GM19395 (cell line): ENCODE measurements around the gene NDRG3.
A peak's percentile ranks its signal among the peaks of the same experiment; 100 is the strongest.

Source experiments
- ATAC-seq: cut with Tn5 transposase; IDR thresholded peaks from one replicate; pipeline ENCODE4 v1.9.1; 2021; ENCODE audit warnings: mild to moderate bottlenecking, moderate library complexity; ENCODE audit not compliant: unreplicated experiment

The NDRG3 gene

GRCh38 chr20:36761125-36761524, 15.2 kb upstream of the NDRG3 start:
- ATAC-seq = no peak

- no peak for ATAC-seq
Measured at GRCh38 chr20:36760647-36761046, 14.8 kb upstream of the NDRG3 start.

- no peak for ATAC-seq
Measured at GRCh38 chr20:36758276-36758675, 12.4 kb upstream of the NDRG3 start.

GRCh38 chr20:36756496-36756895, 10.6 kb upstream of the NDRG3 start:
- ATAC-seq = no peak

- no peak for ATAC-seq
Measured at GRCh38 chr20:36754656-36755222, 8.8 kb upstream of the NDRG3 start.

- no peak for ATAC-seq
Measured at GRCh38 chr20:36752582-36752981, 6.7 kb upstream of the NDRG3 start.

GRCh38 chr20:36745234-36745926, 510 bp downstream of the NDRG3 start:
- ATAC-seq = peak; percentile 40

GRCh38 chr20:36744764-36745191, 1.1 kb downstream of the NDRG3 start:
- ATAC-seq = no peak

DNA sequence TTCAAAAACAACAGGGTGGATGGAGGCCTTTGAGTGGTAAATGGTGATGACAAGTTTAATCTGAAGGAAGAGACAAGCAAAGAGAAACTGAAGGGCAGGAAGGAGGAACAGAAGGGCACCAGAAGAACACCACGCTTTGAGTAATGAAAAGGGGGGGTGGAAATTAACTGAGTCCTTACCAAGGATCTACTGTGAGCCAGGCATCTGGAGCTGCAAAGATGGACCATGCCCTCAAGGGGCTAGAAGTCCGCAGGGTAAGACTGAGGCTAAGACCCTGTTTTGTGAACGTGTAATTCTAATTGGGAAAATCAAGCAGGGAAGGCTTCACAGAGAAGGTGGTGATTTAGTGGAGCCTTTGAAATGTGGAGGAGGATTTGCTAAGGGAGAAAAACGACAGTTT, 1.6 kb downstream of the NDRG3 start:
- ATAC-seq = no peak

DNA sequence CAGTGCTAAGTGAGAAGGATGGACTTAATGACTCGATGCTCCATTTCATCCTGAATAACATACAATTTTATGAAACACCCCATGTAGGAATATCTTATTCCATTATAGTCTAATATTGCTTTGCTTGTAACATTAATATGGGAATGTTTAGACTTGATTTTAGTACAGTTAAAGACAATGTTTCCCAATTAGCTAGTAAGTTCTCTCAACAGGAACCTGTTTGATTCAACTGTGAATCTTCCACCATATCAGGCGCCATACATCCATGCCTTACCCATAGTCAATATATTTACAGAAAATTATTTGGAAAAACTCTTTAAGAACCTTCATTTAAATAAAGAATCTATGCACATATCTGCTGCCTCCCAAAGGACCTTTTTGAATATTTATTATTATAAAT, 3.3 kb downstream of the NDRG3 start:
- no peak for ATAC-seq

DNA sequence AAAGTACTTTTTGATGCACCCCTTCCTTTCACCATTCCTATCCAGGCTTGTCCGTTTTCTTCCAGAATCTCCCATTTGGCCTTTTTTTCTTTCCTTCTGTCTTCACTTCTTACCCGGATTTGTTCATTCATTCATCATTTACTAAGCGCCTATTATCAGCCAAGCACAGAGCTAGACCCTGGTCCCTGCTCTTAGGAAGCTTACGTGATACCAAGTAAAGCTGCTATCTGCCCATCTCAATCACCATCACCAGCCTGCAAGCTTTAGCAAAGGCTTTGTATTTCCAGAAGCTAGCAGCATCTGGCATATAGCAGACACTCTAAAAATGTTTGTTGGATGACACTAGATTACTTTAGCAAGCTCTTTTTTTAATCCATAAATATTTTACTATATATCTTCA, 4.8 kb downstream of the NDRG3 start:
- ATAC-seq = no peak

DNA sequence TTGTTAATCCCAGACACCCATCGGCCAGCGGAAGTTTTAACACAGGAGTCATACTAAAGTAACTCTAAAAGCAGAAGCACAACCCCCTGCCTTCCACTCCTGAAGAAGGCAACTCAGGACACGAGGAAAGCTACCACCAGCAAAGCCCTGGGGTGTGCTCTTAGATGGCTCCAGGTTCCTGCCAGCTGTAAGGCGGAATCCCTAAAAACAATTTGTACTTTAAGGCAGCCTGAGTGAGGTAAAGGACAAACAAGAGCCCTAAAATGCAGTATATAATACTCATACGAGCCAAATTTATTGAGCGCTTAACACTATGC, 8.7 kb downstream of the NDRG3 start:
- ATAC-seq = no peak

- ATAC-seq = no peak
Measured at GRCh38 chr20:36736451-36737182, 9.3 kb downstream of the NDRG3 start.

DNA sequence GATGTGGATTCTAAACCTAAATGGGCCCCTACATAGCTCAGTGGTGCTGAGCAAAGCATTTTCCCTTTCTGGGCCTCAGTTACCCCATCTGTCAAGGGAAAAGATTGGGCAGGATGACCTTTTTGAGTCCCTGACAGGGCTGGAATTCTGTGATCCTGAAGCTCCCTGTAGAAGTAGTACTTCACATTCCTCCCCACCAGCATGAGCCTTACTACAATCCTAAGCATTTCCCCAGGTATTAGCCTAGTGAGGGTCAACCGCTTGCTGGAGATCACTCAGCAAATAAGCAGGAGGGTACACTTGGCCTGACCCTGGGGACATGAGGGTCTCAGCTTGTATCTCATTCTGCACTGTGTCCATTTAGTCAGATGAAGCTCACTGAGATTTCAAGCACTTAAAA, 13.4 kb downstream of the NDRG3 start:
- ATAC-seq = no peak

- ATAC-seq = no peak
Measured at GRCh38 chr20:36728986-36729385, 16.9 kb downstream of the NDRG3 start.

GRCh38 chr20:36726168-36726567, 19.7 kb downstream of the NDRG3 start:
- no peak for ATAC-seq

DNA sequence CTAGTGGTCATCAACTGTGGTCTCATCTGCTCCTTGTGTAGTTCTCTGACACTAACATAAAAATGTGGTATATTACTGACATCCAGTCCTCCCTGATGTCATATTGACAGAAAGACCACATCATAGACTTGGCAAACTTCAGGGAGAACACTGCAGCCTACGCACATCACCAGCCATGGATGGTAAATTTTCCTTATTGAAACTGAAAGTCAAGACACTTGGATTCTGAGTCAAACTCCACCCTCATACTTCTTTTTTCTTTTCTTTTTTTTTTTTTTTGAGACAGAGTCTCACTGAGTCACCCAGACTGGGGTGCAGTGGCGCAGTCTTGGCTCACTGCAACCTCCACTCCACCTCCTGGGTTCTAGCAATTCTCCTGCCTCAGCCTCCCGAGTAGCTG, 25.4 kb downstream of the NDRG3 start:
- ATAC-seq = no peak

DNA sequence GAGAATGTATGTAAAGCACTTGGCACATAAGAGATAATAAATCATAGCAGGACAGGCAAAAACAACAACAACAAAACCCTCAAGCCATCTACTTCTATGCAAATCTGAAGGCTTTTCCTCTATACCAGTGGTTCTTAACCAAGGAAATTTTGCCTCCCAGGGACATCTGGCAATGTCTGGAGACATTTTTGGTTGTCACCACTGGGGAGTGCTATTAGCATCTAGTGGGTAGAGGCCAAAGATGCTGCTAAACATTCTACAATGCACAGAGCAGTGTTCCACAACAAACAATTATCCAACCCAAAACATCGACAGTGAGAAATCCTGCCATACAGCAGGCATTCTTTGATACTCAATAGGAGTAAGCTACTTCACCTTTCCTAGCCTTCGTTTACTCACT, 28.2 kb downstream of the NDRG3 start:
- no peak for ATAC-seq

- no peak for ATAC-seq
Measured at GRCh38 chr20:36717021-36717420, 28.9 kb downstream of the NDRG3 start.

DNA sequence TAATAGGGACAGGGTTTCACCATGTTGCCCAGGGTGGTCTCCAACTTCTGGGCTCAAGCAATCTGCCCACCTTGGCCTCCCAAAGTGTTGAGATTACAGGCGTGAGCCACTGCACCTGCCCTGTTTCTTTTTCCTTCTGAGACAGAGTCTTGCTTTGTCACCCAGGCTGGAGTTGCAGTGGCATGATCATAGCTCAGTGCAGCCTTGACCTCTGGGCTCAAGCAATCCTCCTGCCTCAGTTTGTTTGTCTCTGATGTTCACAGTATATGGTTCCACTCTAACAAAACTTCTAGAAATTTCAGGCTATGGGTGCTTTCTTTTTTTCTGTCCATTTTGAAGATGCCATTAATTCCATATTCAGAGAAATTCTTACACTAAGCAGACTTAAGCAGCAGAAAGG, 33.1 kb downstream of the NDRG3 start:
- ATAC-seq = no peak

- ATAC-seq = no peak
Measured at GRCh38 chr20:36709126-36709525, 36.8 kb downstream of the NDRG3 start.

DNA sequence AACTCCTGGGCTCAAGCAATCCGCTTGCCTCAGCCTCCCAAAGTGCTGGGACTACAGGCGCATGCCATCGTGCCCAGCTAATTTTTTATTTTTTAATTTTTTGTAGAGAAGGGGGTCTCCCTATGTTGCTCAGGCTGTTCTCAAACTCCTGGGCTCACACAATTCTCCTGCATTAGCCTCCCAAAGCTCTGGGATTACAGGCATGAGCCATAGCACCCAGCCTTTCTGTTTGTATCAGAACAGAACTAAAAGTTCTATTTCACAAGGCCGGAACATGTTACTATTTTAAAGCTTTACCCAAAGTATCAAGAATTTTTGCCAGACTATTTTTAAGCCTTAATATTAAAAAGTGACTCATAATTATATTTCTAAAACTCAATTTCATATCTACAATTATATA, 42.4 kb downstream of the NDRG3 start:
- ATAC-seq = no peak
